HEK293T (cell line): Measurements from ENCODE around the gene QSOX1.

Experiments
- BHLHE40 ChIP-seq: fragments of 450-650 bp; IDR thresholded peaks from 2 replicates; pipeline ENCODE4 v1.6.1; 2016; ENCODE audit warnings: mild to moderate bottlenecking, moderate library complexity, borderline replicate concordance
- ELF4 ChIP-seq: fragments of 450-650 bp; IDR thresholded peaks from 2 replicates; pipeline ENCODE4 v1.6.1; 2017; ENCODE audit warnings: antibody characterized with exemption
- FOXA1 ChIP-seq: fragments of 450-650 bp; IDR thresholded peaks from 2 replicates; pipeline ENCODE4 v1.6.1; 2016; ENCODE audit warnings: mild to moderate bottlenecking
- FOXK2 ChIP-seq: fragments of 450-650 bp; IDR thresholded peaks from 2 replicates; pipeline ENCODE4 v1.6.1; 2016; ENCODE audit warnings: mild to moderate bottlenecking
- FOXM1 ChIP-seq: fragments of 450-650 bp; IDR thresholded peaks from 2 replicates; pipeline ENCODE4 v1.6.1; 2017; ENCODE audit warnings: mild to moderate bottlenecking, borderline replicate concordance
- HDGF ChIP-seq: fragments of 450-650 bp; IDR thresholded peaks from 2 replicates; pipeline ENCODE4 v1.6.1; 2017; ENCODE audit warnings: antibody characterized with exemption, borderline replicate concordance
- L3MBTL2 ChIP-seq: fragments of 450-650 bp; conservative IDR thresholded peaks from 2 replicates; pipeline ENCODE4 v1.6.1; 2016; ENCODE audit warnings: mild to moderate bottlenecking
- NFRKB ChIP-seq: fragments of 450-650 bp; IDR thresholded peaks from 2 replicates; pipeline ENCODE4 v1.6.1; 2016; ENCODE audit warnings: mild to moderate bottlenecking, moderate library complexity
- SP1 ChIP-seq: fragments of 450-650 bp; IDR thresholded peaks from 2 replicates; pipeline ENCODE4 v1.6.1; 2017
- TARDBP ChIP-seq: fragments of 450-650 bp; IDR thresholded peaks from 2 replicates; pipeline ENCODE4 v1.6.1; 2016
- ZNF384 ChIP-seq: fragments of 450-650 bp; IDR thresholded peaks from 2 replicates; pipeline ENCODE4 v1.6.1; 2016

GRCh38 chr1:180221462-180221861, 66.8 kb downstream of the QSOX1 start:
- TF ChIP-seq ZNF384 (no peak), SP1 (no peak), FOXK2 (no peak), HDGF (no peak), BHLHE40 (no peak), TARDBP (no peak), FOXM1 (no peak), NFRKB (no peak), FOXA1 (no peak), ELF4 (no peak), L3MBTL2 (no peak)
